Keratinocyte (primary cell): ENCODE results near the gene CXCL12. TPM values are rescaled to one million over a fixed set of nuclear protein-coding genes. Genes with fewer than 3 reads are reported as not detected.

Experiments used
- DNase-seq: peaks from one replicate; pipeline ENCODE4 v3.0.0-alpha.2; 2011; ENCODE audit warnings: low read depth, missing footprints, low spot score
- FAIRE-seq: peaks from 2 replicates; lab custom pipeline; 2011; peaks lifted over from hg19 to GRCh38; lab: Jason Lieb, UNC
- H2AFZ ChIP-seq: 2 replicates; pipeline ENCODE4 v1.6.0; 2012; ENCODE audit warnings: low read length, control low read depth, inconsistent platforms; ENCODE audit not compliant: control insufficient read depth
- H3K27ac ChIP-seq: 2 replicates; pipeline ENCODE4 v1.5.1; 2011; ENCODE audit warnings: low read length; ENCODE audit not compliant: control insufficient read depth, insufficient read depth
- H3K27me3 ChIP-seq: 3 replicates; pipeline ENCODE4 v1.6.0; 2011; ENCODE audit warnings: low read length; ENCODE audit not compliant: control insufficient read depth, insufficient read depth; ENCODE audit errors: extremely low read depth
- H3K36me3 ChIP-seq, 2 experiments: 2 replicates in 1 of 2; 3 replicates in 1 of 2; pipeline ENCODE4 v1.5.1; 2011; ENCODE audit warnings: low read length in 2 of 2, mild to moderate bottlenecking in 1 of 2; ENCODE audit not compliant: control insufficient read depth in 2 of 2, insufficient read depth in 2 of 2; ENCODE audit errors: extremely low read depth in 1 of 2
- H3K4me1 ChIP-seq: 3 replicates; pipeline ENCODE4 v1.5.1; 2011; ENCODE audit warnings: low read length; ENCODE audit not compliant: control insufficient read depth, insufficient read depth; ENCODE audit errors: extremely low read depth
- H3K4me2 ChIP-seq: 3 replicates; pipeline ENCODE4 v1.6.0; 2011; ENCODE audit warnings: low read depth, low read length; ENCODE audit not compliant: control insufficient read depth, insufficient read depth; ENCODE audit errors: extremely low read depth
- H3K4me3 ChIP-seq, 3 experiments: fragments of 200-600 bp in 1 of 3; sonication (generic) in 1 of 3; 2 replicates in 2 of 3; 3 replicates in 1 of 3; pipeline ENCODE4 v1.5.1; 2011 to 2016; ENCODE audit warnings: low read length in 3 of 3, mild to moderate bottlenecking in 3 of 3, control low read depth in 2 of 3, inconsistent platforms in 1 of 3, low read depth in 1 of 3, mixed read lengths in 1 of 3, mixed run types in 1 of 3, moderate library complexity in 1 of 3; ENCODE audit not compliant: control insufficient read depth in 2 of 3, insufficient read depth in 2 of 3; ENCODE audit errors: extremely low read depth in 1 of 3
- H3K79me2 ChIP-seq: 2 replicates; pipeline ENCODE4 v1.6.0; 2012; ENCODE audit warnings: low read length; ENCODE audit not compliant: control insufficient read depth, insufficient read depth
- H3K9ac ChIP-seq: 3 replicates; pipeline ENCODE4 v1.6.0; 2011; ENCODE audit warnings: low read length; ENCODE audit not compliant: control insufficient read depth, insufficient read depth; ENCODE audit errors: extremely low read depth
- H3K9me1 ChIP-seq: 3 replicates; pipeline ENCODE4 v1.6.0; 2011; ENCODE audit warnings: low read length; ENCODE audit not compliant: control insufficient read depth, insufficient read depth; ENCODE audit errors: extremely low read depth
- H3K9me3 ChIP-seq: 2 replicates; pipeline ENCODE4 v1.5.1; 2012; ENCODE audit warnings: low read depth, low read length; ENCODE audit not compliant: control insufficient read depth
- H4K20me1 ChIP-seq: 3 replicates; pipeline ENCODE4 v1.6.0; 2011; ENCODE audit warnings: low read length; ENCODE audit not compliant: control insufficient read depth, insufficient read depth; ENCODE audit errors: extremely low read depth
- EZH2 ChIP-seq: IDR thresholded peaks from one replicate; pipeline ENCODE4 v1.6.1; 2012; ENCODE audit warnings: inconsistent platforms, mild to moderate bottlenecking, low read length, moderate library complexity
- dilution Hi-C: fragments of 300-500 bp; cut with MboI; formaldehyde crosslinking; loops from one replicate; pipeline ENCODE4 v1.7.0; 2020; ENCODE audit warnings: low sequenced_read_pairs; ENCODE audit not compliant: extremely low pct_ligation_motif_present
- polyA plus RNA-seq, 5 experiments: library from polyadenylated mRNA; depleted of rRNA in 3 of 5; stranded (reverse) in 3 of 5; stranded (forward) in 1 of 5; unstranded in 1 of 5; fragments of >200 nt; gene quantifications; 1 replicate in 1 of 5; 2 replicates in 3 of 5; 3 replicates in 1 of 5; pipeline versions ENCODE4 v1.2.1 to v1.2.3, GENCODE V29; 2011 to 2012; ENCODE audit warnings: missing spikeins in 2 of 5, low read depth in 1 of 5, low replicate concordance in 1 of 5
- TF ChIP-seq, protein P1 (sequence below), 3 experiments: IDR thresholded peaks in 1 of 3; conservative IDR thresholded peaks in 1 of 3; optimal IDR thresholded peaks in 1 of 3; 2 replicates in 2 of 3; 3 replicates in 1 of 3; pipeline versions ENCODE3 to v1.5.1; 2011; ENCODE audit warnings: low read length in 3 of 3, mild to moderate bottlenecking in 3 of 3, moderate library complexity in 2 of 3, control low read depth in 1 of 3, inconsistent platforms in 1 of 3; ENCODE audit not compliant: insufficient read depth in 2 of 3; ENCODE audit errors: extremely low read depth in 1 of 3

Gene CXCL12
- polyA plus RNA-seq, 1 donor (not counting 4 experiments of a cell fraction or from before 2014, with no cell fraction given), result not detected

DNA sequence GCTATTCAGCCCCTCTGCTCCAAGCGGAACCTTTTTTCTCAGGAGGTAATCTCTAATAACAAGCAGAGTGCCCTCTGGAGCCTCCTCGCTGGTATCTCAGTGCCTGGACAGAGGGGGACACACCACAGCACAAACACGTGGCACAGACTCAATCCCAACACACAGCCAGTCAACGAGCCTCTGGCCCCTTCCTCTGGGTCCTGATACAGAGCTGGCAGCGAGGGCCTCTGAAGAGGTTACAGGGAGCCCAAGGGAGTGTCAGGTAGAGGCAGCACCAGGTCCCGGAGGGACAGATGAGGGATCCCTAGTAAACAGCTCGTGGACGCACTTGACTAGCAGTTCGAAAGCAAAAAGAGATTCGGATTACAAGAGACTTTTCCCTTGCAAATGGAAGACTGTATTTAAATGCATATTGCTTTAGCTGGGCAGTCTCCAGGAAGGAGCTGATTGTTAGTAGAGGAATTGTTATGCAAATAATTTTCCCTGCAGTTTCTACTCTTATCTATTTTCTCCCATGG, 14.1 kb downstream of the CXCL12 start:
- H3K27ac ChIP-seq, result no peak overlapping the region
- dilution Hi-C loops, result no loop called here
- H3K79me2 ChIP-seq, result no peaks in the 10 kb centered on the region
- no peak overlapping the region for H3K4me3 ChIP-seq
- H3K9me1 ChIP-seq, result no peaks in the 10 kb centered on the region
- H3K9ac ChIP-seq, result no peak overlapping the region
- DNase-seq (no peak), FAIRE-seq (no peak)
- H2AFZ ChIP-seq, result no peak overlapping the region
- H4K20me1 ChIP-seq, result no peaks in the 10 kb centered on the region
- H3K4me2 ChIP-seq, result no peak overlapping the region
- no peaks in the 10 kb centered on the region for H3K27me3 ChIP-seq
- TF ChIP-seq EZH2, result no peak
- TF ChIP-seq, protein P1, sequence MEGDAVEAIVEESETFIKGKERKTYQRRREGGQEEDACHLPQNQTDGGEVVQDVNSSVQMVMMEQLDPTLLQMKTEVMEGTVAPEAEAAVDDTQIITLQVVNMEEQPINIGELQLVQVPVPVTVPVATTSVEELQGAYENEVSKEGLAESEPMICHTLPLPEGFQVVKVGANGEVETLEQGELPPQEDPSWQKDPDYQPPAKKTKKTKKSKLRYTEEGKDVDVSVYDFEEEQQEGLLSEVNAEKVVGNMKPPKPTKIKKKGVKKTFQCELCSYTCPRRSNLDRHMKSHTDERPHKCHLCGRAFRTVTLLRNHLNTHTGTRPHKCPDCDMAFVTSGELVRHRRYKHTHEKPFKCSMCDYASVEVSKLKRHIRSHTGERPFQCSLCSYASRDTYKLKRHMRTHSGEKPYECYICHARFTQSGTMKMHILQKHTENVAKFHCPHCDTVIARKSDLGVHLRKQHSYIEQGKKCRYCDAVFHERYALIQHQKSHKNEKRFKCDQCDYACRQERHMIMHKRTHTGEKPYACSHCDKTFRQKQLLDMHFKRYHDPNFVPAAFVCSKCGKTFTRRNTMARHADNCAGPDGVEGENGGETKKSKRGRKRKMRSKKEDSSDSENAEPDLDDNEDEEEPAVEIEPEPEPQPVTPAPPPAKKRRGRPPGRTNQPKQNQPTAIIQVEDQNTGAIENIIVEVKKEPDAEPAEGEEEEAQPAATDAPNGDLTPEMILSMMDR (optimal IDR thresholded peaks at IDR 0.05 in 1 of 3, IDR thresholded peaks at IDR 0.05 in 1 of 3, conservative IDR thresholded peaks at IDR 0.05 in 1 of 3; ENCODE audit: extremely low read depth in 1 of 3, insufficient read depth in 2 of 3, low read length in 3 of 3), result no peak
- no peaks in the 10 kb centered on the region for H3K36me3 ChIP-seq
- no peaks in the 10 kb centered on the region for H3K4me1 ChIP-seq
- H3K9me3 ChIP-seq, result peaks cover 2% of the 10 kb centered on the region

DNA sequence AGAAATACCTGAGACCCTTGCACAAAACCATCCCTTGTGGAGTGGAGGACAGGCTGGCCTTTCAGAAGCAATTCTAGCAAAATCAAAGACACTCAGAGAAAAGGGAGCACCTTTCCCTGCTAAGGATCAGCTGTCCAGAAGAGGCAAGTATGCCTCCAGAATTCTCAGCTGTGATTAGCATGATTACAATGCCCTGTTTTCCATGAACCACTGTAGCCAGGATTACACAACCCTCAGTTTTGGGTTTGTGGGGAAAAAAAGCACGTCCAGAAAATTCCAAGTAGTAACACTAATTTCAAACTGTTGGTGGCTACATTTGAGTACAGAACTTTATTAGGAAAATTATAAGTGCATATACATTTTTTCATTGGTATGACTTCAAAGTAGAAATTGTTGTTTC, 15.0 kb downstream of the CXCL12 start:
- TF ChIP-seq EZH2, result no peak
- TF ChIP-seq, protein P1 (optimal IDR thresholded peaks at IDR 0.05 in 1 of 3, IDR thresholded peaks at IDR 0.05 in 1 of 3, conservative IDR thresholded peaks at IDR 0.05 in 1 of 3; ENCODE audit: extremely low read depth in 1 of 3, insufficient read depth in 2 of 3, low read length in 3 of 3), result no peak
- no peaks in the 10 kb centered on the region for H3K4me1 ChIP-seq
- no peak overlapping the region for H3K27ac ChIP-seq
- no peaks in the 10 kb centered on the region for H4K20me1 ChIP-seq
- no peak overlapping the region for H3K9ac ChIP-seq
- H3K9me1 ChIP-seq, result no peaks in the 10 kb centered on the region
- FAIRE-seq, result no peak
- H3K79me2 ChIP-seq, result no peaks in the 10 kb centered on the region
- H3K4me2 ChIP-seq, result no peak overlapping the region
- no peaks in the 10 kb centered on the region for H3K27me3 ChIP-seq
- no peak overlapping the region for H3K4me3 ChIP-seq
- DNase-seq, result no peak
- dilution Hi-C loops, result no loop called here
- H3K36me3 ChIP-seq, result no peaks in the 10 kb centered on the region
- H3K9me3 ChIP-seq, result peaks cover 2% of the 10 kb centered on the region
- H2AFZ ChIP-seq, result no peak overlapping the region
